ENCODE data around the gene EDIL3. TPM values are rescaled to one million over a fixed set of nuclear protein-coding genes. Genes with fewer than 3 reads are reported as not detected.

EDIL3 gene
- total and polyA plus RNA-seq, 9 of the 15 experiments (the other 6 are each of a cell fraction or from before 2014, with no cell fraction given): 0.09 TPM; not detected in 8

- in situ Hi-C loops (cut with MboI): no loop called here
- WGBS (ENCODE audit: insufficient coverage, low coverage, missing lambda C conversion rate): 0% methylated on average over 3 of the region's 3 CpGs
- Histone ChIP-seq H3K4me3 (no peak overlapping the region), H3K9ac (ENCODE audit: insufficient read depth in 1 of 2, low read depth in 2 of 2, low read length in 2 of 2) (no peak overlapping the region), H3K79me2 (ENCODE audit: control insufficient read depth, insufficient read depth, low read length) (no peaks in the 10 kb centered on the region), H3K4me2 (ENCODE audit: insufficient read depth, low read length) (no peak overlapping the region), H3K36me3 (ENCODE audit: control insufficient read depth, insufficient read depth, low read length) (no peaks in the 10 kb centered on the region), H3K9me3 (replicated peaks; ENCODE audit: control insufficient read depth, insufficient read depth, low read depth, low read length) (no peaks in the 10 kb centered on the region), H3K27me3 (ENCODE audit: control insufficient read depth in 2 of 2, insufficient read depth in 2 of 2, low read length in 2 of 2) (no peaks in the 10 kb centered on the region), H3K9me1 (ENCODE audit: control insufficient read depth, insufficient read depth, low read length) (no peaks in the 10 kb centered on the region), H3K27ac (ENCODE audit: extremely low read depth, low read depth, low read length) (no peak overlapping the region), H4K20me1 (replicated peaks; ENCODE audit: control insufficient read depth, insufficient read depth, low read length) (no peaks in the 10 kb centered on the region), H3K4me1 (replicated peaks in 1 of 2; ENCODE audit: control insufficient read depth in 2 of 2, insufficient read depth in 2 of 2, low read length in 2 of 2) (no peaks in the 10 kb centered on the region), H2AFZ (ENCODE audit: low read depth, low read length) (no peak overlapping the region)
- ChIA-PET CTCF (ENCODE audit: low intra/inter-chr PET ratio) (no interaction called here), POLR2A (no interaction called here)
- intact Hi-C loops (cut with micrococcal nuclease): no loop called here
- TF ChIP-seq U2AF2 (optimal IDR thresholded peaks at IDR 0.05; ENCODE audit: low read depth, low read length) (no peak), RAD21 (CRISPR knock-in tag; conservative IDR thresholded peaks at IDR 0.05 in 1 of 2, IDR thresholded peaks at IDR 0.05 in 1 of 2) (no peak), MCM5 (IDR thresholded peaks at IDR 0.05; ENCODE audit: low read depth) (no peak), ZNF592 (IDR thresholded peaks at IDR 0.05) (no peak), BDP1 (IDR thresholded peaks at IDR 0.05; ENCODE audit: insufficient read depth, insufficient read length) (no peak), NR2C1 (IDR thresholded peaks at IDR 0.05) (no peak), NR2C1 (tag; IDR thresholded peaks at IDR 0.05) (no peak), POLR2H (tag; IDR thresholded peaks at IDR 0.05; ENCODE audit: low read depth) (no peak), IRF1 (CRISPR knock-in tag; IDR thresholded peaks at IDR 0.05; ENCODE audit: borderline replicate concordance) (no peak)
- FAIRE-seq (no peak), DNase-seq (ENCODE audit: extremely low read depth in 1 of 4, low spot score in 3 of 4) (no peak), ATAC-seq (no peak)
- no TSS peak for BruUV-seq (replicated peaks)
These were observed 203.6 kb downstream of the EDIL3 start for GRCh38 chr5:84181093-84181492.

All from K562 (cell line).